A549 (cell line): ENCODE measurements around the gene REC8. TPM values are rescaled to one million over a fixed set of nuclear protein-coding genes. Genes with fewer than 3 reads are reported as not detected.
"Not testable (repeated sequence)": the region's sequence is repeated elsewhere in the genome, so short reads cannot be mapped to it uniquely, and the experiment has no call there.

ENCODE experiments used
- ATAC-seq, 2 experiments: fragments of 200-7000 bp in 1 of 2; fragments of >200 bp in 1 of 2; cut with Nextera tagmentation in 1 of 2; cut with Tn5 transposase in 1 of 2; 3 replicates each; pipeline versions ENCODE4 v1.8.0 to v1.9.1; 2018 to 2020; ENCODE audit warnings: mild to moderate bottlenecking in 1 of 2, moderate library complexity in 1 of 2
- CTCF ChIA-PET: fragments of 300-600 bp; sonication (Branson Sonifier 250); formaldehyde crosslinking; extraction: SDS; loops from one replicate; lab custom pipeline; 2021; ENCODE audit warnings: antibody characterized with exemption, inconsistent platforms; lab: Yijun Ruan, JAX
- POLR2A ChIA-PET: fragments of 350-600 bp; formaldehyde crosslinking; extraction: SDS; loops from one replicate; lab custom pipeline; 2021; ENCODE audit warnings: antibody characterized with exemption, inconsistent platforms; lab: Yijun Ruan, JAX
- DNase-seq, 2 experiments: peaks; one replicate each; pipeline versions ENCODE4 v3.0.0 to v3.0.0-alpha.2; 2011 to 2016; ENCODE audit warnings: low read depth in 1 of 2, low spot score in 1 of 2
- FAIRE-seq: peaks from 2 replicates; lab custom pipeline; 2011; peaks lifted over from hg19 to GRCh38; lab: Jason Lieb, UNC
- H3K27ac ChIP-seq, 2 experiments: fragments of >200 bp; sonication (Bioruptor Twin); formaldehyde crosslinking; 3 replicates each; pipeline ENCODE4 v1.5.1; 2016 to 2017
- H3K4me1 ChIP-seq: fragments of >200 bp; sonication (Bioruptor Twin); formaldehyde crosslinking; 3 replicates; pipeline ENCODE4 v1.6.1; 2016
- H3K4me2 ChIP-seq: fragments of >200 bp; sonication (Bioruptor Twin); formaldehyde crosslinking; 3 replicates; pipeline ENCODE4 v1.6.1; 2016
- H3K4me3 ChIP-seq: fragments of >200 bp; sonication (Bioruptor Twin); formaldehyde crosslinking; 3 replicates; pipeline ENCODE4 v1.5.1; 2016
- H3K9me3 ChIP-seq: fragments of >200 bp; sonication (Bioruptor Twin); formaldehyde crosslinking; 3 replicates; pipeline ENCODE4 v1.6.1; 2016
- ATOH8 ChIP-seq: fragments of 250-450 bp; sonication (Bioruptor Pico); IDR thresholded peaks from 2 replicates; pipeline ENCODE4 v1.5.0; 2020; ENCODE audit warnings: low read depth, mild to moderate bottlenecking, moderate library complexity
- CHD2 ChIP-seq: fragments of 150-350 bp; IDR thresholded peaks from 2 replicates; pipeline ENCODE4 v1.6.1; 2014; ENCODE audit warnings: low read length; ENCODE audit not compliant: partially characterized antibody
- CTCF ChIP-seq: fragments of >200 bp; sonication (Bioruptor Twin); formaldehyde crosslinking; IDR thresholded peaks from 3 replicates; pipeline ENCODE4 v1.5.1; 2016
- E2F6 ChIP-seq: IDR thresholded peaks from 2 replicates; pipeline ENCODE4 v1.6.1; 2012; ENCODE audit warnings: low read depth, borderline replicate concordance
- ESRRA ChIP-seq: fragments of 150-350 bp; IDR thresholded peaks from 2 replicates; pipeline ENCODE4 v1.6.1; 2014; ENCODE audit warnings: mild to moderate bottlenecking, low read length, borderline replicate concordance
- FOSL2 ChIP-seq, 2 experiments: fragments of 450-650 bp in 1 of 2; fragments of >200 bp in 1 of 2; sonication (Bioruptor Twin) in 1 of 2; formaldehyde crosslinking; IDR thresholded peaks; 2 replicates each; pipeline versions ENCODE4 v1.5.0 to v1.6.1; 2016 to 2020; ENCODE audit warnings: mild to moderate bottlenecking in 1 of 2, moderate library complexity in 1 of 2
- HES2 ChIP-seq: fragments of >200 bp; sonication (Bioruptor Twin); formaldehyde crosslinking; IDR thresholded peaks from 2 replicates; pipeline ENCODE4 v1.6.1; 2016
- HEYL ChIP-seq: fragments of 250-450 bp; sonication (Bioruptor Pico); IDR thresholded peaks from 2 replicates; pipeline ENCODE4 v1.8.0; 2021; ENCODE audit warnings: mild to moderate bottlenecking, moderate library complexity
- HMGXB4 ChIP-seq: fragments of 250-450 bp; sonication (Bioruptor Pico); IDR thresholded peaks from 2 replicates; pipeline ENCODE4 v1.5.0; 2021; ENCODE audit warnings: mild to moderate bottlenecking, moderate library complexity, borderline replicate concordance
- JUN ChIP-seq, 2 experiments: fragments of >200 bp; sonication (Bioruptor Twin); formaldehyde crosslinking; IDR thresholded peaks; 2 replicates in 1 of 2; 3 replicates in 1 of 2; pipeline ENCODE4 v1.6.1; 2016 to 2017
- JUNB ChIP-seq: fragments of >200 bp; sonication (Bioruptor Twin); formaldehyde crosslinking; IDR thresholded peaks from 2 replicates; pipeline ENCODE4 v1.6.1; 2016
- NFE2L2 ChIP-seq: fragments of 150-350 bp; conservative IDR thresholded peaks from 2 replicates; pipeline ENCODE4 v1.6.1; 2014; ENCODE audit warnings: low read length
- NPAS2 ChIP-seq: fragments of 250-450 bp; sonication (Bioruptor Pico); IDR thresholded peaks from 2 replicates; pipeline ENCODE4 v1.8.0; 2022; ENCODE audit warnings: mild to moderate bottlenecking, moderate library complexity, borderline replicate concordance
- POLR2AphosphoS2 ChIP-seq: conservative IDR thresholded peaks from 2 replicates; pipeline ENCODE4 v1.6.1; 2012; ENCODE audit warnings: low read length, improper control_type of control experiment, inconsistent platforms
- RCOR1 ChIP-seq: fragments of 150-350 bp; IDR thresholded peaks from 2 replicates; pipeline ENCODE4 v1.6.1; 2014; ENCODE audit warnings: antibody characterized with exemption, low read length, low read depth
- RNF2 ChIP-seq: fragments of 200-600 bp; sonication (generic); IDR thresholded peaks from 2 replicates; pipeline ENCODE4 v1.6.1; 2016; ENCODE audit warnings: low read depth, mild to moderate bottlenecking, antibody characterized with exemption, moderate library complexity, borderline replicate concordance
- SMC3 ChIP-seq: fragments of >200 bp; sonication (Bioruptor Twin); formaldehyde crosslinking; IDR thresholded peaks from 3 replicates; pipeline ENCODE4 v1.6.1; 2018; ENCODE audit warnings: inconsistent platforms
- TFCP2L1 ChIP-seq: fragments of 250-450 bp; sonication (Bioruptor Pico); IDR thresholded peaks from 2 replicates; pipeline ENCODE4 v1.5.0; 2021; ENCODE audit warnings: mild to moderate bottlenecking
- WGBS: methylation state at CpG from one replicate; pipeline ENCODE4 v1.1.6; 2017; ENCODE audit errors: missing lambda C conversion rate; 5-methylcytosine and 5-hydroxymethylcytosine counted together
- polyA plus RNA-seq, 4 experiments: library from polyadenylated mRNA; depleted of rRNA in 3 of 4; stranded (reverse); fragments of >200 nt; fragmentation: RNase III in 1 of 4; extraction: RNeasy Plus Mini Kit Qiagen cat#74134 plus additional on column Dnase treatment in 1 of 4; gene quantifications; 2 replicates in 3 of 4; 3 replicates in 1 of 4; pipeline ENCODE4 v1.2.3, GENCODE V29; 2011 to 2017

The REC8 gene
- polyA plus RNA-seq, 2 of the 4 experiments (the other 2 are of a cell fraction) = 1.9 to 4.2 TPM

- WGBS = 58% methylated on average over 2 of the region's 2 CpGs
- ATAC-seq = no peak
- no peak for DNase-seq
- peak overlapping the region; percentile 63; the same call in 1 of the 3 replicates for H3K4me3 ChIP-seq
- ChIA-PET CTCF (interaction anchor here (0.9 to 4.3 kb wide), 20 partner anchors 9 to 92 kb away, joined by 3 to 31 read pairs (median 5); partner anchors contain the start of genes CIDEB, DHRS1, IPO4 and IRF9), POLR2A (interaction anchor here (0.7 to 3.6 kb wide), 8 partner anchors 15 to 213 kb away, joined by 3 to 36 read pairs (median 4); partner anchors contain the start of genes CBLN3, DCAF11, IPO4 and KHNYN)
- peak overlapping the region; percentile 72 for H3K4me2 ChIP-seq
- peaks cover 24% of the 10 kb centered on the region for H3K4me1 ChIP-seq
- H3K27ac ChIP-seq = peak overlapping the region in 1 of 2 experiments; percentile 92; a peak in 3 of 6 replicates
- H3K9me3 ChIP-seq = no peaks in the 10 kb centered on the region
- FAIRE-seq = no peak
- no peak for TF ChIP-seq RNF2
- no peak for TF ChIP-seq E2F6
- TF ChIP-seq JUN (IDR thresholded peaks at IDR 0.05) = no peak
- TF ChIP-seq SMC3 = no peak
- TF ChIP-seq CHD2 = no peak
- no peak for TF ChIP-seq HMGXB4
- TF ChIP-seq RCOR1 = no peak
- TF ChIP-seq POLR2AphosphoS2 = no peak
- TF ChIP-seq ATOH8 = no peak
- TF ChIP-seq JUNB = no peak
- TF ChIP-seq NFE2L2 = no peak
- no peak for TF ChIP-seq CTCF
- no peak for TF ChIP-seq HES2
- TF ChIP-seq TFCP2L1 = no peak
- TF ChIP-seq ESRRA = no peak
- TF ChIP-seq FOSL2 (IDR thresholded peaks at IDR 0.05) = no peak
- TF ChIP-seq FOSL2 (CRISPR knock-in tag; IDR thresholded peaks at IDR 0.05) = no peak
- no peak for TF ChIP-seq NPAS2
- no peak for TF ChIP-seq HEYL (CRISPR knock-in tag)
These were observed 44.4 kb downstream of the REC8 start for GRCh38 chr14:24216345-24216699.

GRCh38 chr14:24216876-24217275, 45.0 kb downstream of the REC8 start:
- WGBS = 95% methylated on average over 1 of the region's 1 CpG
- FAIRE-seq, DNase-seq, H3K27ac ChIP-seq, H3K9me3 ChIP-seq, H3K4me2 ChIP-seq, POLR2A ChIA-PET, H3K4me3 ChIP-seq, ATAC-seq: not testable (repeated sequence)
- CTCF ChIA-PET = interaction anchor here (1.3 to 4.3 kb wide), 7 partner anchors 10 to 91 kb away, joined by 4 to 31 read pairs (median 11); partner anchors contain the start of genes CIDEB and TINF2
- H3K4me1 ChIP-seq = peaks cover 24% of the 10 kb centered on the region
